NT2/D1 (cell line): ENCODE data around the gene ZNF678.

Experiments
- SUZ12 ChIP-seq: IDR thresholded peaks from 2 replicates; pipeline ENCODE4 v1.6.1; 2011; ENCODE audit not compliant: insufficient read length, insufficient read depth; ENCODE audit errors: extremely low read depth
- YY1 ChIP-seq: IDR thresholded peaks from 2 replicates; pipeline ENCODE4 v1.6.1; 2011; ENCODE audit not compliant: insufficient read length, insufficient read depth
- ZNF274 ChIP-seq: IDR thresholded peaks from 2 replicates; pipeline ENCODE4 v1.6.1; 2011; ENCODE audit warnings: mild to moderate bottlenecking, low read depth, low read length

DNA sequence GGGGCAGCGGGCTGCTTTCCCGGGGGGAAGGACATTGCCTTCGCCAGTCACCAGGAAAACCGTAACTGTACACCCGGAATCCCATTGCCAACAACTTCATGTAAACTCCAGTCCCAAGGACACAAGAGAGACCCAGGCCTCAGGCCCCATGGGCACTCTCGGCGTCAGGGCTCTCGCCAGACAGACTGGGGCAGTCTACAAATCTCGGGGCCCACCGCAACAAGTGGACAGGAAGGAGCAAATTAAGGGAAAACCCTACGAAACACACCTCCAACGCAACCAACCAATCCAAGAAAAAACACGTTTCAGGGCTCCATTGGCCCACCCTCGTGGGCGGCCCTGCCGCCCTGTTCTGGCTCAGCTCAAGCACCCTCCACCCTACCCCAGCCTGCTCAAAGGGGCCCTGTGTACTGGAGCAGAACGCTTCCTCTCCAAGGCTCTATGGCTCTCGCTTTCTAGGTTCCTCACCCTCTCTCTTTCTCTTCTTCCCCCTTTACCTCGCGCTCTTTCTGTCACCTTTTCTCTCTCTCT lies 4.6 kb upstream of the ZNF678 start:
- no peak for TF ChIP-seq YY1
- no peak for TF ChIP-seq SUZ12
- TF ChIP-seq ZNF274: no peak
